Activated CD8-positive, alpha-beta T cell treated with anti-CD3 and anti-CD28 coated beads, Interleukin-2, amount 10 ng/mL, durations not matched to agents 7 days and 5 days (primary cell): ENCODE results near the gene NGFR. TPM values are rescaled to one million over a fixed set of nuclear protein-coding genes. Genes with fewer than 3 reads are reported as not detected.
A peak's percentile ranks its signal among the peaks of the same experiment; 100 is the strongest.

Source experiments
- ATAC-seq: fragments of 150-1000 bp; cut with Tn5 transposase; one replicate; pipeline ENCODE4 v1.10.0; 2021; ENCODE audit warnings: moderate library complexity
- CTCF ChIA-PET: fragments of 350-600 bp; sonication (Branson Sonifier 250); formaldehyde crosslinking; loops from one replicate; lab custom pipeline; 2021; ENCODE audit warnings: antibody characterized with exemption; lab: Charles Lee
- POLR2A ChIA-PET: fragments of 350-600 bp; sonication (Branson Sonifier 250); formaldehyde crosslinking; loops from one replicate; lab custom pipeline; 2021; ENCODE audit warnings: antibody characterized with exemption; lab: Charles Lee
- DNase-seq: peaks from one replicate; pipeline ENCODE4 v3.0.0-alpha.2; 2020
- H3K27ac Mint-ChIP-seq: one replicate; pipeline ENCODE4 v1.8.0; 2021; ENCODE audit warnings: mild to moderate bottlenecking, mixed read lengths
- H3K27me3 Mint-ChIP-seq: one replicate; pipeline ENCODE4 v1.8.0; 2021; ENCODE audit warnings: low read depth, mixed read lengths
- H3K36me3 Mint-ChIP-seq: one replicate; pipeline ENCODE4 v1.8.0; 2021; ENCODE audit warnings: low read depth, mixed read lengths
- H3K4me1 Mint-ChIP-seq: one replicate; pipeline ENCODE4 v1.8.0; 2021; ENCODE audit warnings: low read depth, mixed read lengths
- H3K4me3 Mint-ChIP-seq: one replicate; pipeline ENCODE4 v1.8.0; 2021; ENCODE audit warnings: mild to moderate bottlenecking, mixed read lengths
- H3K9me3 Mint-ChIP-seq: one replicate; pipeline ENCODE4 v1.8.0; 2022; ENCODE audit warnings: mixed read lengths; ENCODE audit not compliant: insufficient read depth
- total RNA-seq, 2 experiments: library from RNA; stranded (reverse); gene quantifications; one replicate each; pipeline ENCODE4 v1.2.3, GENCODE V29; 2021

Gene NGFR
- total RNA-seq, 2 experiments from 2014 or later = 0.11 TPM; not detected in 1

DNA sequence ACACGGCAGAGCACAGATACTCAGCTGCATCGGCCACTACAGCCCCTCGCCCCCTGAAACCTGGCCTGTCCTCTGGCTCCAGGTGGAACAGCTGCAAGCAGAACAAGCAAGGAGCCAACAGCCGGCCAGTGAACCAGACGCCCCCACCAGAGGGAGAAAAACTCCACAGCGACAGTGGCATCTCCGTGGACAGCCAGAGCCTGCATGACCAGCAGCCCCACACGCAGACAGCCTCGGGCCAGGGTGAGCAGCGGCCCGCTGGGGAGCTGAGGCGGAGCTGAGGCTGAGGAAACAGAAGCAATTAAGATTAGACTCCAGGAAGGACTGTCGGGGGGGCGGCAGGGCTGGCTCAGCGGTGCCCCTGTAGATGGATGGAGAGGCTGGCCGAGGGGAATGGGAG is 16.7 kb downstream of the NGFR start:
- POLR2A ChIA-PET = no interaction called here
- no peaks in the 10 kb centered on the region for H3K36me3 Mint-ChIP-seq
- DNase-seq = no peak
- no peak overlapping the region for H3K4me3 Mint-ChIP-seq
- ATAC-seq = no peak
- CTCF ChIA-PET = interaction anchor here (1.6 kb wide), 1 partner anchor 46 kb away, joined by 3 read pairs; no protein-coding TSS in a partner anchor
- H3K4me1 Mint-ChIP-seq = peaks cover 7% of the 10 kb centered on the region
- no peaks in the 10 kb centered on the region for H3K9me3 Mint-ChIP-seq
- H3K27me3 Mint-ChIP-seq = peaks cover 13% of the 10 kb centered on the region
- no peak overlapping the region for H3K27ac Mint-ChIP-seq

DNA sequence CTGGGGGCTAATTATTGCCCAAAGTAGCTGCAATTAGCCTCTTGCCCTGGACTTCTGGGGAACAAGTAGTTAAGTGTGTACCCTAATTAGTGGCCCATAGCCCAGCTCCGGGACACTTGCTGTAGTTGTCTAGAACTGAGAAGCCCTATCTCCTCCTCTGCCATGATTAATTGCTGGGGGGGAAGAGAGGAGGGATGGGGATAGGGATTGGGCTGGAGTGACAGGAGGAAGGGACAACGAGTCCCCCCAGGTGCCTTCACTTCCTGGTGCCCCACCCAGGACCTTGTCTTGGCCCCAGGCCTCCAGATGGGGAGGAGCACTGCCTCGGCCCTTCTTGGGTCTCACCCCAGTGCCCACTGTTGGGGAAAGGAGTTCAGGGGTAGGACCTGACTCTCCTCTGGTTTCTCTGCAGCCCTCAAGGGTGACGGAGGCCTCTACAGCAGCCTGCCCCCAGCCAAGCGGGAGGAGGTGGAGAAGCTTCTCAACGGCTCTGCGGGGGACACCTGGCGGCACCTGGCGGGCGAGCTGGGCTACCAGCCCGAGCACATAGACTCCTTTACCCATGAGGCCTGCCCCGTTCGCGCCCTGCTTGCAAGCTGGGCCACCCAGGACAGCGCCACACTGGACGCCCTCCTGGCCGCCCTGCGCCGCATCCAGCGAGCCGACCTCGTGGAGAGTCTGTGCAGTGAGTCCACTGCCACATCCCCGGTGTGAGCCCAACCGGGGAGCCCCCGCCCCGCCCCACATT is 17.4 kb downstream of the NGFR start:
- Mint-ChIP-seq H3K9me3 (no peaks in the 10 kb centered on the region), H3K27me3 (peaks cover 13% of the 10 kb centered on the region), H3K4me1 (peaks cover 7% of the 10 kb centered on the region), H3K36me3 (no peaks in the 10 kb centered on the region), H3K27ac (no peak overlapping the region), H3K4me3 (no peak overlapping the region)
- POLR2A ChIA-PET = no interaction called here
- CTCF ChIA-PET = interaction anchor here (1.6 kb wide), 1 partner anchor 45 kb away, joined by 3 read pairs; no protein-coding TSS in a partner anchor
- ATAC-seq = no peak
- DNase-seq = no peak

- CTCF ChIA-PET = no interaction called here
- POLR2A ChIA-PET = no interaction called here
- Mint-ChIP-seq H3K27me3 (peaks cover 7% of the 10 kb centered on the region), H3K36me3 (no peaks in the 10 kb centered on the region), H3K9me3 (no peaks in the 10 kb centered on the region), H3K4me1 (peaks cover 7% of the 10 kb centered on the region), H3K4me3 (no peak overlapping the region), H3K27ac (no peak overlapping the region)
- ATAC-seq = no peak
- DNase-seq = no peak
Observed at GRCh38 chr17:49513044-49513395, 17.9 kb downstream of the NGFR start.

DNA sequence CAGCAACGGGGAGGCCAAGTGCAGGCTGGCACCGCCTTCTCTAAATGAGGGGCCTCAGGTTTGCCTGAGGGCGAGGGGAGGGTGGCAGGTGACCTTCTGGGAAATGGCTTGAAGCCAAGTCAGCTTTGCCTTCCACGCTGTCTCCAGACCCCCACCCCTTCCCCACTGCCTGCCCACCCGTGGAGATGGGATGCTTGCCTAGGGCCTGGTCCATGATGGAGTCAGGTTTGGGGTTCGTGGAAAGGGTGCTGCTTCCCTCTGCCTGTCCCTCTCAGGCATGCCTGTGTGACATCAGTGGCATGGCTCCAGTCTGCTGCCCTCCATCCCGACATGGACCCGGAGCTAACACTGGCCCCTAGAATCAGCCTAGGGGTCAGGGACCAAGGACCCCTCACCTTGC is 18.5 kb downstream of the NGFR start:
- no peak overlapping the region for H3K27ac Mint-ChIP-seq
- DNase-seq (no peak), ATAC-seq (no peak)
- ChIA-PET POLR2A (no interaction called here), CTCF (no interaction called here)
- H3K9me3 Mint-ChIP-seq = no peaks in the 10 kb centered on the region
- no peaks in the 10 kb centered on the region for H3K36me3 Mint-ChIP-seq
- H3K4me1 Mint-ChIP-seq = peaks cover 7% of the 10 kb centered on the region
- no peak overlapping the region for H3K4me3 Mint-ChIP-seq
- H3K27me3 Mint-ChIP-seq = peaks cover 7% of the 10 kb centered on the region

- DNase-seq (no peak), ATAC-seq (no peak)
- Mint-ChIP-seq H3K9me3 (no peaks in the 10 kb centered on the region), H3K4me3 (no peak overlapping the region), H3K4me1 (peaks cover 7% of the 10 kb centered on the region), H3K27ac (no peak overlapping the region), H3K36me3 (no peaks in the 10 kb centered on the region), H3K27me3 (peaks cover 7% of the 10 kb centered on the region)
- ChIA-PET CTCF (no interaction called here), POLR2A (no interaction called here)
Observed at GRCh38 chr17:49514071-49514721, 19.1 kb downstream of the NGFR start.

GRCh38 chr17:49515196-49515770 is 20.2 kb downstream of the NGFR start:
- peak; percentile 39 for ATAC-seq
- ChIA-PET POLR2A (interaction anchor here (0.8 kb wide), 1 partner anchor 13 kb away, joined by 4 read pairs; no protein-coding TSS in a partner anchor), CTCF (no interaction called here)
- Mint-ChIP-seq H3K36me3 (no peaks in the 10 kb centered on the region), H3K27ac (no peak overlapping the region), H3K27me3 (peaks cover 10% of the 10 kb centered on the region), H3K9me3 (no peaks in the 10 kb centered on the region), H3K4me1 (peaks cover 7% of the 10 kb centered on the region), H3K4me3 (no peak overlapping the region)
- DNase-seq = no peak

- ChIA-PET POLR2A (no interaction called here), CTCF (interaction anchor here (1.2 kb wide), 1 partner anchor 20 kb away, joined by 6 read pairs; no protein-coding TSS in a partner anchor)
- Mint-ChIP-seq H3K9me3 (no peaks in the 10 kb centered on the region), H3K4me3 (no peak overlapping the region), H3K4me1 (peaks cover 7% of the 10 kb centered on the region), H3K27ac (no peak overlapping the region), H3K36me3 (no peaks in the 10 kb centered on the region), H3K27me3 (peaks cover 6% of the 10 kb centered on the region)
- DNase-seq (no peak), ATAC-seq (no peak)
Observed at GRCh38 chr17:49516180-49516579, 21.1 kb downstream of the NGFR start.

DNA sequence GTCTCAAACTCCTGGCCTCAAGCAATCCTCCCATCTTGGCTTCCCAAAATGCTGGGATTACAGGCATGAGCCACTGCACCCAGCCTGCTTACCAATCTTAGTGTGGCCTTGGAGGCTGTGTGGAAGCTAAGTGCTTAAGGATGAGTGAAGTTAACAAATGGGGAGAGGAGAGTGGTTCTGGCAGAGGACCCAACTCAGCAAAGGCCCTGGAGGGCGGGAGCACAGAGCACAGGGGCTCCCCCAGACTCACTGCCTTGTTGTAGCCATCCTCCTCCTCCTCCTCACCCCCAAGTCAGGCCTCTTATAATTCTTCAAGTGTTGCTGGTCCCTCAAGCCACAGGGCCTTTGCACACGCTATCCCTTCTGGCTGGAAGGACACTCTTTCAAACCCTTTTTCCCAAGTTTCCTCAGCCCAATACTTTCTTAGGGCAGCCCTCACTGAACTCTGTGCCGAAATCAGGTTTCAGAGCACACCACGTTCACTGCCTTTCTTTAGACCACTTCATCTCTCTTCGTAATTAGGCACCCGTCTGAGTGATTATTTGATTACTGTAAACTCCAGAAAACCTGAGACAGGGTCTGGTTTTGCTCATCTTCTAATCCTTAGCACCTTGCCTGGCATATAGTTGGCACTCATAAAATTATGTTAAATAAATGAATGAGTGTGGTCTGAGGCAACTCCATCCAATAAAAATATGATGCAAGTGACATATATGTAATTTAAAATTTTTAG is 23.4 kb downstream of the NGFR start:
- Mint-ChIP-seq H3K4me1 (peaks cover 9% of the 10 kb centered on the region), H3K9me3 (no peaks in the 10 kb centered on the region), H3K4me3 (no peak overlapping the region), H3K36me3 (no peaks in the 10 kb centered on the region), H3K27ac (no peak overlapping the region), H3K27me3 (peaks cover 6% of the 10 kb centered on the region)
- POLR2A ChIA-PET = no interaction called here
- DNase-seq (no peak), ATAC-seq (no peak)
- CTCF ChIA-PET = no interaction called here

- Mint-ChIP-seq H3K9me3 (no peaks in the 10 kb centered on the region), H3K4me3 (no peak overlapping the region), H3K27me3 (peaks cover 6% of the 10 kb centered on the region), H3K4me1 (peaks cover 11% of the 10 kb centered on the region), H3K36me3 (no peaks in the 10 kb centered on the region), H3K27ac (no peak overlapping the region)
- ChIA-PET POLR2A (no interaction called here), CTCF (no interaction called here)
- DNase-seq = no peak
- no peak for ATAC-seq
Observed at GRCh38 chr17:49519781-49520180, 24.7 kb downstream of the NGFR start.

DNA sequence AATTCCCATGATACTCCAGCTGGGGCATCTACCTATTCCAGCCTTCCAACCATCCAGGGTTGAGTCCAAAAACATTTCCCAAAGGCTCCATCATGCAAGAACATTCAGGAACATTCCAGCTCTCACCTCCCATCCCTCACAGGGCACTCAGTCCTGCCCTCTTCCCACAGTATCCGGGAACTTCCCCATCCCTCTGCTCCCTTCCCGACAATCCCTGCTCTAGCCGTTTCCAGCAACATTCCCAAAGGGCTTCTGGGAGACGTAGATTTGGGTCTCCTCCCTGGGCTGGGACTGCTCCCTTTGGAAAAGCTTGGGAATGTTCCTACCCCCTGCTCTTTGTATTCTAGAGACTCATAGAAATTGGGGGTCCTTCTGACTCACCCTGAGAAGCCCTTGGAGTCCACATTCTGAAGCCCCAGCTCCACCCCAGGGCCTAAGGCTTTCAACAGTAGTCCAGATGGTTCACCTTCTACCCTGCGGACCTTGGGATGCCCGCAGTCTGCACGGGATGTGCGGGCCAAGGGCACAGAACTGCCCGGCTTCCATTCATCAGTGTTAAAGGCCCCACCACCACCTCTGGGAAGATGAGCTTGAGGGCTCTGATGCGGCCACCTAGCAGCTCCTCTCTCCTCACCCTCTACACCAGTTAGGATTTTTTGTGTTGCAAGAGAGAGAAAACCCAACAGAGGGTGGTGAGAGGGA is 25.4 kb downstream of the NGFR start:
- POLR2A ChIA-PET = no interaction called here

DNA sequence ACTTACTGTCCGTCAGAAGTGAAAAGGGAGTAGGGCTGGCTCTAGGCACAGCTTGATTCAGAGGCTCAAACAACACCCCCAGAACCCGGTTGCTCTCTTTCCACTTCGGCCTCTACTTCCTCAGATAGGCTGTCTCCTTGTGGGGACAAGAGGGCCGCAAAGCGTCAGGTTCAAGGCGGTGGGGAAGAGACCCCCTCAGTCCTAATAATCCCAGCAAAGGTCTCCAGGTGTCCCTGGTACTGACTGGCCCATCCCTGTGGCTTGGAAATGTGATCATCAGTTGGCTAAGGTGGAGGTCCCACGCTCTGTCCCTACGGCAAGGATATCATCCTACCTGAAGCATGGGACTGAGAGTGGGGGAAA is 26.0 kb downstream of the NGFR start:
- Mint-ChIP-seq H3K27me3 (peaks cover 6% of the 10 kb centered on the region), H3K4me1 (peaks cover 5% of the 10 kb centered on the region), H3K27ac (no peak overlapping the region), H3K9me3 (no peaks in the 10 kb centered on the region), H3K4me3 (no peak overlapping the region), H3K36me3 (no peaks in the 10 kb centered on the region)
- ChIA-PET CTCF (interaction anchor here (0.9 kb wide), 1 partner anchor 35 kb away, joined by 3 read pairs; no protein-coding TSS in a partner anchor), POLR2A (no interaction called here)
- DNase-seq = no peak
- ATAC-seq = no peak

More for the DNA sequence above, 25.4 kb downstream of the NGFR start:
- CTCF ChIA-PET = interaction anchor here (0.9 kb wide), 1 partner anchor 36 kb away, joined by 3 read pairs; no protein-coding TSS in a partner anchor
- H3K4me1 Mint-ChIP-seq = peaks cover 5% of the 10 kb centered on the region
- DNase-seq (no peak), ATAC-seq (no peak)
- peaks cover 6% of the 10 kb centered on the region for H3K27me3 Mint-ChIP-seq
- H3K9me3 Mint-ChIP-seq = no peaks in the 10 kb centered on the region
- H3K36me3 Mint-ChIP-seq = no peaks in the 10 kb centered on the region
- no peak overlapping the region for H3K4me3 Mint-ChIP-seq
- H3K27ac Mint-ChIP-seq = no peak overlapping the region
